Measurements from ENCODE around the gene DUOX1.

Gene DUOX1

DNA sequence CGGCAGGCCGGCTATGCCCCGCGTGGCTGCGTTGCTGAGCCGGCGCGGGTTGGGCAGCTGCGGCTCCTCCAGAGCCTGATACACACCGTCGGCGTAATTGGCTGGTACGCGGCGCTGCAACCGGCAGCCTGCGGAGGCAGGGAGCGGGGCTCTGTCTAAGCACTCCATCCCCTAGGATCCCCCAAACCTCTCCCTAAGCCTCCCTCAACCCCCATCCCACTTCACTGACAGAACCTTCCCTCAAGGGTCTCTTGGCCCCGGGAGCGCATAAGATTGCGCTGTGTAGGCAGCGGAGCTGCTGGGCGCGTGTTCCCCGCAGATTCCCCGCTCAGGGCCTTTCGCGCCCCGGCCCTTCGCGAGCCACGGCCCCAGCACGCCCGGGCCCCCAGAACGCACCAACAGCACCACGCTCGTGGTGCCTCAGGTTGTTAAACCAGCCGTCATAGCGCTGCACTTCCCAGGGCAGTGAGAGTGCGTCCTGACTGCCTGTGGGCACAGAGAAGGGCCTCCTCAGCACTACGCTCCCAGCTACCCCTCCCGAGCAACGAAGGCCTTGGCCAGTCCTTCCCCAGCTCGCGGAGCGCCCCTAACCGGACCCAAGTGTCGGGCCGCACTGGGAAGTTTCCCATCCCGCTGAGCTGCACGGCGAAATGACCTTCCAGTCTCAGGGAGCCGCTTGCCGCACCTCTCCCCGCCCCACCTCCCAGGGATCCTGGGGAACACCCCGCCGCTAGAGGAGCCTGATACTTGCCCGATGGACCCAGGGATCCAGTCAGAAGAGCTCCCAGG lies 17.0 kb upstream of the DUOX1 start:
- Mint-ChIP-seq H3K27me3 (ENCODE audit: low read depth) (peaks cover 78% of the 10 kb centered on the region), H3K9me3 (no peaks in the 10 kb centered on the region), H3K36me3 (ENCODE audit: low read depth) (peaks cover 3% of the 10 kb centered on the region), H3K27ac (no peak overlapping the region), H3K4me3 (peak overlapping the region; percentile 44), H3K4me1 (ENCODE audit: low read depth) (peaks cover 9% of the 10 kb centered on the region)
- no peak for DNase-seq (ENCODE audit: low spot score)

DNA sequence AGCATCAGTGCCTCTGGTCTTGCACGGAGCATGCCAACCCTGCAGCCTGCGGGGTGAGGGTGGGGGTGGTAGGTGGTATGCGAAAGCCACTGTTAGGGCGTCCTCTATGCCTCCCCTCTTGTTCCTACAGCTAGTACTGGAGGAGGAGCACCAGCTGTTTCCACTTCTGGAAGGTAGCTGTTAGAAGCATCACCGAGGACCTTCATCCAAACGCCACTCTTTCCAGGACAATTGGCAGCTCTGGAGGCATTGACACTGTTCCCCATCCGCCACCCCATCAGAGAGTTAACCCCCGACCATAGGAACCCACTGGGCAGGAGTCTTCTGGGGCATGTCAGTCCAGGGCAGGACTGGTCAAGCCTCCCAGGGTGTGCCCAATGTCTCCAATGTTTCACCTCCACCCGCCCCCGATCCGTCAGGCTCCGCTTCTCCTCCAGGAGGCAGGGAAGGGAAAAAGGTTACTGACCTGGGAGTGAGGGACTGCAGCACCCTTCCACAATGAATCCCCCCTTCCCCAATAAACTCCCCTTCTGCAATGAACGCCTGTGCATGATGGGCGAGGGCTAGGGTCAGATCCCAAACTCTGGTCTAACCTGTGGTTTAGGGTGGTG lies 16.3 kb upstream of the DUOX1 start:
- H3K36me3 Mint-ChIP-seq (ENCODE audit: low read depth): peaks cover 3% of the 10 kb centered on the region
- no peak overlapping the region for H3K4me3 Mint-ChIP-seq
- no peak for DNase-seq (ENCODE audit: low spot score)
- peaks cover 85% of the 10 kb centered on the region for H3K27me3 Mint-ChIP-seq (ENCODE audit: low read depth)
- peaks cover 11% of the 10 kb centered on the region for H3K4me1 Mint-ChIP-seq (ENCODE audit: low read depth)
- H3K27ac Mint-ChIP-seq: no peak overlapping the region
- no peaks in the 10 kb centered on the region for H3K9me3 Mint-ChIP-seq

DNA sequence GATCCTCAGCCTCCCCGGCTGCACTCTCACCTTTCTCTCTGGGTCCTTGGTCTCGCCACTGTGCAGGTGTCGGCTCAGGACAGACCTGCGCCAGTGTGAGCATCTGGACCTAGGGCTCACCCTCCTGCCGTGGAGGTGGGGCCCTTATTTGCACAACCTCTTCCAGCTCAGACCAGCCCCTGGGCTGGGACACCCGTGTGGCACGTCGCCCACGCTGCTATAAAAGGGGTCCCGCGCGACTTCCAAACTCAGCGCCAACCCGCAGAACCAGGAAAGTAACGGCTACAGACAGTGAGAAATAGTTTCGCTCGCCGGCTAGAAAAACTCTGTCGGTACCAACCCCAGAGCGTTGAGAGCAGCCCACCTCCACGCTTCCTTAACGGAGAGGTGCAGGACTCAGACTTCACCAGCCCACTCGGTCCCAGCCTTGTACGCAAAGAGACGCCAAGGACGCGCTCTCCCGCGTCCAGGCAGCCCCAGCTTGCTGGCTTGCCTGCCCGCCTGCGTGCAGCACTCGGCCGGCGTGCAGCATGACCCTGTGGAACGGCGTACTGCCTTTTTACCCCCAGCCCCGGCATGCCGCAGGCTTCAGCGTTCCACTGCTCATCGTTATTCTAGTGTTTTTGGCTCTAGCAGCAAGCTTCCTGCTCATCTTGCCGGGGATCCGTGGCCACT lies 15.6 kb upstream of the DUOX1 start, which contains the start of the genes DUOX2 and DUOXA2:
DUOX2 (minus strand) TSS at position 97 of the 675 bp plus-strand sequence. CDS start 761 bp downstream, outside the sequence.
DUOXA2 (plus strand) TSS at position 251 of the 675 bp plus-strand sequence; CDS start at position 531, 280 bp downstream.
- Mint-ChIP-seq H3K4me1 (ENCODE audit: low read depth) (peaks cover 11% of the 10 kb centered on the region), H3K27ac (no peak within 1 kb of the TSS), H3K27me3 (ENCODE audit: low read depth) (peaks cover 84% of the 10 kb centered on the region), H3K36me3 (ENCODE audit: low read depth) (peaks cover 3% of the 10 kb centered on the region), H3K4me3 (no peak within 1 kb of the TSS), H3K9me3 (no peaks in the 10 kb centered on the region)
- no peak for DNase-seq (ENCODE audit: low spot score)

DNA sequence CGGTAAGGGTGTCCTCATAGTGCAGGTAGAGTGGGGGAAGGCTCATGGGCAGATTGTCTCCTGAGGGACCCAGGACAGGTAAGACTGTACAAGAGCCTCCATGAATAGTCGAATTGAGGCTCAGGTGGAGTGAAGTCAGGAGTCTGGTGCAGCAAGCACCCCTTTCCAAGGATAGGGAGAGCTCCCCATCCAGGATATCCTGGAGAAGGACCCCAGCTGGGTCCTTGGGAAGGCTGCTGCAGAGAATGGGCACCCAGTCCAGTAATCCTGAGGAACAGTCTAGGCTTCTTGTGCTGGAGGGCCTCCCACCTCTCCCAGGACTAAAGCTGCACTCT lies 15.1 kb upstream of the DUOX1 start:
- Mint-ChIP-seq H3K9me3 (no peaks in the 10 kb centered on the region), H3K4me3 (no peak overlapping the region), H3K4me1 (ENCODE audit: low read depth) (peaks cover 11% of the 10 kb centered on the region), H3K36me3 (ENCODE audit: low read depth) (peaks cover 3% of the 10 kb centered on the region), H3K27ac (no peak overlapping the region), H3K27me3 (ENCODE audit: low read depth) (peaks cover 83% of the 10 kb centered on the region)
- no peak for DNase-seq (ENCODE audit: low spot score)

DNA sequence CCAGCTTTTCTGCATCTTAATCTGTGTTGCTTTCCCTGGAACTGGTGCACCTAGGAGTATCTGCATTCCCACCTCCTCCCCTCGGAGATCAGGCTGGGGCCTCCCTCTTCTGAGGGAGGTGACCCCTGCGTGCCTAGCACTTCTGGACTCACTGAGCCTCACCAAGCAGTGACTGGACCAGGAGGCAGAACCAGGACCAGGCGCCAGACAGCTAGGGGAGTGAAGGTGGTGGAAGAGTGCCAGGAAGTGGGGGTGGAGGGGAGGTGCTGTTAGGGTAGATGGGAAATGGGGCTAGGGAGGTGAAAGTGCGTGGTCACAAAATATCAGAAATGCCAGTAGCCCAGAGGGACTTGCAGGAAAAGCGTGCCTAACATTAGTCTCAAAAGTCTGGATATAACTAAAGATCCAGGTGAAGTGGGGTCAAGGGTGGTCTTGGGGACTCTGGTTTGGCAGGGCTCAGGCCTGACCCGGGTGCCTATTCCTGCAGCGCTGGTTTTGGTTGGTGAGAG lies 14.4 kb upstream of the DUOX1 start:
- H3K9me3 Mint-ChIP-seq: no peaks in the 10 kb centered on the region
- H3K4me3 Mint-ChIP-seq: no peak overlapping the region
- DNase-seq (ENCODE audit: low spot score): no peak
- peaks cover 76% of the 10 kb centered on the region for H3K27me3 Mint-ChIP-seq (ENCODE audit: low read depth)
- H3K4me1 Mint-ChIP-seq (ENCODE audit: low read depth): peaks cover 11% of the 10 kb centered on the region
- H3K27ac Mint-ChIP-seq: no peak overlapping the region
- peaks cover 3% of the 10 kb centered on the region for H3K36me3 Mint-ChIP-seq (ENCODE audit: low read depth)

DNA sequence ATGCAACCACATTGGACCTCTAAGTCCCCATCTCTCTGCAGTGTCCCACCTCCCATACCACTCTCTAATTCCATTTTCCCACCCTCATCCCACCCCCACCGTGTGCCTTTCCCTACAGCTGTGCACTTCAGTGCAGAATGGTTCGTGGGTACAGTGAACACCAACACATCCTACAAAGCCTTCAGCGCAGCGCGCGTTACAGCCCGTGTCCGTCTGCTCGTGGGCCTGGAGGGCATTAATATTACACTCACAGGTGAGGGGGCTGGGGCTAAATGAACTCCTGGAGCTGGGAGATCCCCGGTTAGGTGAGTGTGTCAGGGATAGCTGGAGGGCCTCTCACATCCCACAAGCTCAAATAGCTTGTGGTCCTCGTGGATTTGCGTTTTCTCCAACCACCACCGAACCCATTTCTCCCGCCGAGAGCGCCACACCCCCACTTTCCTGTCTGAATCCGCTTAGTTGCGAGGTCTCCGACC lies 13.8 kb upstream of the DUOX1 start:
- H3K27me3 Mint-ChIP-seq (ENCODE audit: low read depth): peaks cover 73% of the 10 kb centered on the region
- peaks cover 11% of the 10 kb centered on the region for H3K4me1 Mint-ChIP-seq (ENCODE audit: low read depth)
- H3K27ac Mint-ChIP-seq: no peak overlapping the region
- DNase-seq (ENCODE audit: low spot score): no peak
- H3K36me3 Mint-ChIP-seq (ENCODE audit: low read depth): peaks cover 3% of the 10 kb centered on the region
- H3K4me3 Mint-ChIP-seq: no peak overlapping the region
- H3K9me3 Mint-ChIP-seq: no peaks in the 10 kb centered on the region

DNA sequence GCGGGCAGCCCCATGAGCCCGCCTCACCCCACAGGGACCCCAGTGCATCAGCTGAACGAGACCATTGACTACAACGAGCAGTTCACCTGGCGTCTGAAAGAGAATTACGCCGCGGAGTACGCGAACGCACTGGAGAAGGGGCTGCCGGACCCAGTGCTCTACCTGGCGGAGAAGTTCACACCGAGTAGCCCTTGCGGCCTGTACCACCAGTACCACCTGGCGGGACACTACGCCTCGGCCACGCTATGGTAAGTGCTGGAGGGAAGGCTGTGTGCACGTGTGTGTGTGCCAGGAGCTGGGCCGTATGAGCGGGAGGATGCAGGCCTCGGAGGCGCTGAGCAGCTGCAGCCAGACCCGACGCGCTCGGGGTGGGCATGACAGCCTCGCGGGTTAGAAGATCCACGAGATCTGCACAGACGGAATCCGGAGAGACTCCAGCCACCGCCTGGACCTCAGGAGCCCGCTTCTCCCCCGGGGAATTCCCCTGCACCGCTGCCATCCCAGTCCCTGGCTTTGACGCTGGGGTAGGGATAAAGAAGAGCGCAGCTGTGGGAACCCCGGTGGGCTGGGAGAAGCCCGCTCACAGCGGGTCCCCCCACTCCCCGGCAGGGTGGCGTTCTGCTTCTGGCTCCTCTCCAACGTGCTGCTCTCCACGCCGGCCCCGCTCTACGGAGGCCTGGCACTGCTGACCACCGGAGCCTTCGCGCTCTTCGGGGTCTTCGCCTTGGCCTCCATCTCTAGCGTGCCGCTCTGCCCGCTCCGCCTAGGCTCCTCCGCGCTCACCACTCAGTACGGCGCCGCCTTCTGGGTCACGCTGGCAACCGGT lies 13.1 kb upstream of the DUOX1 start:
- H3K9me3 Mint-ChIP-seq: no peaks in the 10 kb centered on the region
- H3K4me3 Mint-ChIP-seq: no peak overlapping the region
- no peak for DNase-seq (ENCODE audit: low spot score)
- peaks cover 72% of the 10 kb centered on the region for H3K27me3 Mint-ChIP-seq (ENCODE audit: low read depth)
- H3K27ac Mint-ChIP-seq: no peak overlapping the region
- peaks cover 3% of the 10 kb centered on the region for H3K36me3 Mint-ChIP-seq (ENCODE audit: low read depth)
- H3K4me1 Mint-ChIP-seq (ENCODE audit: low read depth): peaks cover 11% of the 10 kb centered on the region

DNA sequence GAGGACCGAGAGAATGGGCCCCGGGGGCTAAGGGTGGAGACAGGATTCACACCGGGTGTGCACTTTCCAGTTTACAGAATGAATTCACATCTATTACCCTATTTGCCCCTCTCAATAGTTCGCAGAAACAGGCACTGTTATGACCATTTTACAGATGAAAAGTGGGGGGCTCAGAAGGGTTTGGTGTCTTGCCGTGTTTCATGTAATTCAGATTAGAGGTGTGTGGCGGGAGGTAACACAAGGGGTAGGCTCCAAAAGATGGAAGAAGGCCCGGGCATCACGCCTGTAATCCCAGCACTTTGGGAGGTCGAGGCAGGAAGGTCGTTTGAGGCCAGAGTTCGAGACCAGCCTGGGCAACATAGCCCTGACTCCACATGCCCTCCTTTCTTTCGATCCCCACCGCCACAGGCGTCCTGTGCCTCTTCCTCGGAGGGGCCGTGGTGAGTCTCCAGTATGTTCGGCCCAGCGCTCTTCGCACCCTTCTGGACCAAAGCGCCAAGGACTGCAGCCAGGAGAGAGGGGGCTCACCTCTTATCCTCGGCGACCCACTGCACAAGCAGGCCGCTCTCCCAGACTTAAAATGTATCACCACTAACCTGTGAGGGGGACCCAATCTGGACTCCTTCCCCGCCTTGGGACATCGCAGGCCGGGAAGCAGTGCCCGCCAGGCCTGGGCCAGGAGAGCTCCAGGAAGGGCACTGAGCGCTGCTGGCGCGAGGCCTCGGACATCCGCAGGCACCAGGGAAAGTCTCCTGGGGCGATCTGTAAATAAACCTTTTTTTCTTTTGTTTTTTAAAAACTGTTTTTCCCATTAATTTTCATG lies 12.3 kb upstream of the DUOX1 start:
- no peak for DNase-seq (ENCODE audit: low spot score)
- Mint-ChIP-seq H3K27ac (no peak overlapping the region), H3K27me3 (ENCODE audit: low read depth) (peaks cover 64% of the 10 kb centered on the region), H3K9me3 (no peaks in the 10 kb centered on the region), H3K4me3 (peak overlapping the region; percentile 72), H3K36me3 (ENCODE audit: low read depth) (no peaks in the 10 kb centered on the region), H3K4me1 (ENCODE audit: low read depth) (peaks cover 6% of the 10 kb centered on the region)

DNA sequence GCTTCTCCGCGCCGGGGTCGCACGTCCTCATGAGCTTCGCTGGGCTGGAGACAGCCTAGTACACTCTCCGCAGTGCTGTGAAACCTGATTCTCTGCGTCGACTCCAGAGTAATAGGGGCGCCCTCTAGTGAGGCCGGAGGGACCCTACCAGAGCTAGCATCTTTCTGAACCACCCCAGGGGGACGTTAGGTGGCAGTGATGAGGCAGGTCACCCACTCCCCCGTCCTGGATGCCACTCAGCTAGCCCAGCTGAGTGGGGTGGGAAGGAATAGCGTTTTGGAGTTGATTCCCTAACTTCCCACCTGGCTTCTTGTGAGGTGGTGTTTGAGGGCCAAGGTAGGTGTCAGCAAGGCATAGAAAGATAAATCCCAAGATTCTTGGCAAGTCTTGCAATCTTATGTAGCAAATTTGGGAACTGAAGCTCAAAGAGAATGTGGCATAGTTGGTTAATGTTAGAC lies 11.6 kb upstream of the DUOX1 start:
- no peaks in the 10 kb centered on the region for H3K36me3 Mint-ChIP-seq (ENCODE audit: low read depth)
- H3K4me1 Mint-ChIP-seq (ENCODE audit: low read depth): peaks cover 6% of the 10 kb centered on the region
- H3K27ac Mint-ChIP-seq: no peak overlapping the region
- H3K9me3 Mint-ChIP-seq: no peaks in the 10 kb centered on the region
- peak overlapping the region; percentile 72 for H3K4me3 Mint-ChIP-seq
- DNase-seq (ENCODE audit: low spot score): peak; percentile 80
- H3K27me3 Mint-ChIP-seq (ENCODE audit: low read depth): peaks cover 63% of the 10 kb centered on the region

DNA sequence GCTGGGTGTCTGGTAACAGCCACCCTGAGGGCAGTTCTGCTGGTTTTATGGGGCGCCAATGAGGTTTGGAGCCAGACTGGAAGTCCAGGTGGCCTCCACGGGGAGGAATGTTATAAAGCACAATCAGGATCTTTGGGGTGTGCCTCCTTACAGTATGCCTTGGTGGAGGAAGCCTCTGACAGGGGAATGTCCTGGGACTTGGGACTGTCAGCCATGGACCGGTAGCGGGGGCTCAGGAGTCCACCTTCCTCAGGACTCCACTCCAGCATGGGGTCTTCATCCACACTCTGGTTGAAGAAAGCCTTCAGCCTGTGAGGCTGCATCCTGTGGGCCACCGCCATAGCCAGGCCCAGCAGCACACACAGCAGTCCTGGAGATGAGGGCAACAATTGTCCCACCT lies 10.8 kb upstream of the DUOX1 start:
- Mint-ChIP-seq H3K4me1 (ENCODE audit: low read depth) (peaks cover 6% of the 10 kb centered on the region), H3K9me3 (no peaks in the 10 kb centered on the region), H3K4me3 (no peak overlapping the region), H3K27me3 (ENCODE audit: low read depth) (peaks cover 62% of the 10 kb centered on the region), H3K36me3 (ENCODE audit: low read depth) (no peaks in the 10 kb centered on the region), H3K27ac (no peak overlapping the region)
- no peak for DNase-seq (ENCODE audit: low spot score)

DNA sequence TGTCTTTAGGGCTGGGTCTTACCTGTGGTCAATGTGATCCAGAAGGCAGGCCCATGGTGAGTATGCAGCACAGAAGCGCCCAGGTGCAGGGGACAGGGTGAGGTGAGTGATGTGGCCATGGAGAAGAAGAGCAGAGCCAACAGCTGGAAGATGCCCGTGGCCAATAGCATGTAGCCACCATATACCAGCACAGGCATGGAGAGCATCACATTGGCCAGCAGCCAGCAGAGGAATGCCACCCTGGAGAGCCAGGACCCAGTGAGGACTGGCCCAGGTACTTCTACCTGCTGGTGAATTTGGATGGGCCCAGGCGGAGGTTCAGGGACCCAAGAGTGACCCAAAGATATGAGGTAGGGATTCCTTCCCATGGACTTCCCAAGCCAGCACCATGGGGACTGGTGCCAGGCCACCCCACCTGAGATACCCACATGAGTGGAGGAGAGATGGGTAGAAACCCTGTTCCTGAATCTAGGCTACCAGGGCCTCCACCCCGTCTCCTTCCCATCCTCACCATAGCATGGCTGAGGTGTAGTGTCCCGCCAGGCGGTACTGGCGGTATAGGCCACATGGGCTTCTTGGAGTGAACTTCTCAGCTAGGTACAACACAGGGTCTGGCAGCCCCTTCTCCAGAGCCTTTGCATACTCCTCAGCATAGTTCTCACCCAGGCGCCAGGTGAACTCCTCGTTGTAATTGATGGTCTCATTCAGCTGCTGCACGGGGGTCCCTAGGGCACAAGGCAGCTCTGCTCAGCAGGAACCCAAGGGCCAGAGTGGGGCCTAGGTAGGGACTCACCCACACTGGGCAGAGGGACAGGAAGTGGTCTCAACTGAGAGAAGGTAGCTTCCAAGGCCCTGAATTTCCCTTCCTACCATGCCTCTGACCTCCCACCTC lies 9.5 kb upstream of the DUOX1 start:
- DNase-seq (ENCODE audit: low spot score): no peak
- H3K27me3 Mint-ChIP-seq (ENCODE audit: low read depth): peaks cover 57% of the 10 kb centered on the region
- no peak overlapping the region for H3K4me3 Mint-ChIP-seq
- peaks cover 6% of the 10 kb centered on the region for H3K4me1 Mint-ChIP-seq (ENCODE audit: low read depth)
- no peaks in the 10 kb centered on the region for H3K9me3 Mint-ChIP-seq
- H3K36me3 Mint-ChIP-seq (ENCODE audit: low read depth): no peaks in the 10 kb centered on the region
- H3K27ac Mint-ChIP-seq: no peak overlapping the region

DNA sequence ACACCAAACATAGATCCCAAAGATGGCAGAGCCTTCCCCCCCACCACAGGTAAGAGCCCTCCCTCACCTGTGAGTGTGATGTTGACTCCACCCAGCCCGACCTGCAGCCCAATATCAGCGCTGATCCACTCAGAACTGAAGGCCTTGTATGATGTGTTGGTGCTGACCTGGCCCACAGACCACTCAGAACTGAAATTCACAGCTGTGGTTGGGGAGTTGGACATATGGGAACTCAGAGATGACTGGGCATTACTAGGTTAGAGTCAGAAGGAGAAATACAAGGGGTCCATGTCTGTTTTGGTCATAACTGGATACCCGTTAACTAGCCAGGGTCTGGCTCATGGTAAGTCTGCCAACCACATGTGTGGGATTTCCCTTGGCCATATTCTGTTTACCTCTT lies 8.8 kb upstream of the DUOX1 start:
- Mint-ChIP-seq H3K4me1 (ENCODE audit: low read depth) (peaks cover 6% of the 10 kb centered on the region), H3K27me3 (ENCODE audit: low read depth) (peaks cover 57% of the 10 kb centered on the region), H3K36me3 (ENCODE audit: low read depth) (no peaks in the 10 kb centered on the region), H3K4me3 (no peak overlapping the region), H3K9me3 (no peaks in the 10 kb centered on the region), H3K27ac (no peak overlapping the region)
- no peak for DNase-seq (ENCODE audit: low spot score)

Measured in T-helper 2 cell treated with Interferon-gamma antibody and Interleukin-4, amounts not matched to agents 5 μg/mL and 100 μg/mL, for 36 hours (primary cell).